Endometrial microvascular endothelial cells (primary cell): ENCODE measurements around the gene IP6K3. TPM values are rescaled to one million over a fixed set of nuclear protein-coding genes. Genes with fewer than 3 reads are reported as not detected.

Experiments used
- total RNA-seq: library from RNA; depleted of rRNA; stranded (reverse); fragments of >200 nt; gene quantifications from one replicate; pipeline ENCODE4 v1.2.3, GENCODE V29; 2015; ENCODE audit errors: inconsistent ontology term

The IP6K3 gene
- total RNA-seq, 1 donor from 2014 or later, result not detected

Other genes starting within 250 kb of the IP6K3 start
- gene BAK1, start 166.6 kb downstream of the IP6K3 start, total RNA-seq, result 13.7 TPM
- 56.0 TPM for gene ITPR3, start 125.6 kb downstream of the IP6K3 start, total RNA-seq
- gene UQCC2, start 35.2 kb downstream of the IP6K3 start, total RNA-seq, result 59.1 TPM
- gene LEMD2, start 42.2 kb upstream of the IP6K3 start, total RNA-seq, result 33.9 TPM
- not detected for gene MLN, start 57.1 kb upstream of the IP6K3 start, total RNA-seq